ENCODE results near the gene RBM48. TPM values are rescaled to one million over a fixed set of nuclear protein-coding genes. Genes with fewer than 3 reads are reported as not detected.
A peak's percentile ranks its signal among the peaks of the same experiment; 100 is the strongest.

RBM48 gene
- total and polyA plus RNA-seq, 2 of the 13 experiments (the other 11 are each of a cell fraction or from before 2014, with no cell fraction given): 7.2 to 12.2 TPM

- TF ChIP-seq TIGD3 (CRISPR knock-in tag; IDR thresholded peaks at IDR 0.05; ENCODE audit: borderline replicate concordance) (no peak), TRAFD1 (CRISPR knock-in tag; IDR thresholded peaks at IDR 0.05; ENCODE audit: borderline replicate concordance) (no peak), ZNF232 (CRISPR knock-in tag; IDR thresholded peaks at IDR 0.05; ENCODE audit: borderline replicate concordance) (no peak; the same call in 1 of the 2 replicates), ZNF17 (CRISPR knock-in tag; IDR thresholded peaks at IDR 0.05) (no peak), TCF12 (IDR thresholded peaks at IDR 0.05) (no peak), TCF12 (CRISPR knock-in tag; IDR thresholded peaks at IDR 0.05) (no peak), FOXA1 (IDR thresholded peaks at IDR 0.05) (no peak), FOXA1 (CRISPR knock-in tag; IDR thresholded peaks at IDR 0.05) (no peak), ZBTB4 (CRISPR knock-in tag; IDR thresholded peaks at IDR 0.05; ENCODE audit: borderline replicate concordance) (peak; percentile 81; the same call in 1 of the 2 replicates), ATF6 (CRISPR knock-in tag; conservative IDR thresholded peaks at IDR 0.05) (no peak), BRF2 (CRISPR knock-in tag; IDR thresholded peaks at IDR 0.05) (peak; percentile 70), STAT6 (CRISPR knock-in tag; IDR thresholded peaks at IDR 0.05; ENCODE audit: borderline replicate concordance) (no peak), ARNT (IDR thresholded peaks at IDR 0.05) (no peak), XBP1 (CRISPR knock-in tag; IDR thresholded peaks at IDR 0.05) (no peak), FOXA3 (CRISPR knock-in tag; IDR thresholded peaks at IDR 0.05) (peak; percentile 21; the same call in 1 of the 2 replicates), JARID2 (CRISPR knock-in tag; IDR thresholded peaks at IDR 0.05; ENCODE audit: insufficient replicate concordance) (no peak), ONECUT2 (CRISPR knock-in tag; IDR thresholded peaks at IDR 0.05) (peak; percentile 88)
Measured at GRCh38 chr7:92528188-92528957, at the start of gene RBM48, which contains the start of gene PEX1 (continued).
